HepG2 (cell line): ENCODE data around the gene PCGF2. TPM values are rescaled to one million over a fixed set of nuclear protein-coding genes. Genes with fewer than 3 reads are reported as not detected.
A peak's percentile ranks its signal among the peaks of the same experiment; 100 is the strongest.

Experiments
- CBX5 ChIP-seq: sonication (generic); formaldehyde crosslinking; IDR thresholded peaks from 2 replicates; pipeline ENCODE4 v1.4.0; 2020; ENCODE audit warnings: missing genetic modification reagents, borderline replicate concordance
- CREM ChIP-seq, 2 experiments: sonication (generic) in 1 of 2; formaldehyde crosslinking in 1 of 2; IDR thresholded peaks; 2 replicates each; pipeline versions ENCODE4 v1.4.0 to v1.6.1; 2016 to 2020; ENCODE audit warnings: antibody characterized with exemption in 1 of 2, mild to moderate bottlenecking in 1 of 2, missing genetic modification reagents in 1 of 2
- DNMT3B ChIP-seq: conservative IDR thresholded peaks from 2 replicates; pipeline ENCODE4 v1.6.1; 2016; ENCODE audit warnings: missing biosample characterization, control low read depth
- DR1 ChIP-seq: sonication (generic); formaldehyde crosslinking; IDR thresholded peaks from 2 replicates; pipeline ENCODE4 v1.8.0; 2021; ENCODE audit warnings: mild to moderate bottlenecking, missing genetic modification reagents, inconsistent platforms
- ETV5 ChIP-seq: IDR thresholded peaks from 2 replicates; pipeline ENCODE4 v1.6.1; 2018; ENCODE audit warnings: missing biosample characterization, missing genetic modification reagents, inconsistent platforms, borderline replicate concordance
- GABPB1 ChIP-seq: IDR thresholded peaks from 2 replicates; pipeline ENCODE4 v1.6.1; 2016; ENCODE audit warnings: mild to moderate bottlenecking, missing genetic modification reagents, moderate library complexity, missing compliant biosample characterization
- PAXIP1 ChIP-seq: sonication (generic); formaldehyde crosslinking; conservative IDR thresholded peaks from 2 replicates; pipeline ENCODE4 v1.4.0; 2020; ENCODE audit warnings: mild to moderate bottlenecking, missing genetic modification reagents, moderate library complexity
- PPARG ChIP-seq: conservative IDR thresholded peaks from 2 replicates; pipeline ENCODE4 v1.6.1; 2016; ENCODE audit warnings: missing biosample characterization, missing genetic modification reagents
- SETDB1 ChIP-seq: sonication (generic); formaldehyde crosslinking; IDR thresholded peaks from 2 replicates; pipeline ENCODE4 v1.5.1; 2020; ENCODE audit warnings: missing genetic modification reagents, mild to moderate bottlenecking, borderline replicate concordance
- SMAD3 ChIP-seq: sonication (generic); formaldehyde crosslinking; IDR thresholded peaks from 2 replicates; pipeline ENCODE4 v1.4.0; 2020; ENCODE audit warnings: missing genetic modification reagents
- SRSF4 ChIP-seq: fragments of 200-400 bp; formaldehyde crosslinking; IDR thresholded peaks from one replicate; pipeline ENCODE4 v1.6.1; 2018; ENCODE audit warnings: mild to moderate bottlenecking, low read depth, low read length, moderate library complexity; ENCODE audit not compliant: poor library complexity, severe bottlenecking
- XRCC5 ChIP-seq: fragments of 200-400 bp; formaldehyde crosslinking; optimal IDR thresholded peaks from 2 replicates; pipeline ENCODE3; 2017; ENCODE audit warnings: mild to moderate bottlenecking, low read length
- ZNF101 ChIP-seq: sonication (generic); formaldehyde crosslinking; IDR thresholded peaks from 2 replicates; pipeline ENCODE4 v1.4.0; 2020; ENCODE audit warnings: mild to moderate bottlenecking, low read depth, missing genetic modification reagents, borderline replicate concordance
- ZNF232 ChIP-seq: sonication (generic); formaldehyde crosslinking; IDR thresholded peaks from 2 replicates; pipeline ENCODE4 v1.4.0; 2020; ENCODE audit warnings: missing genetic modification reagents, borderline replicate concordance
- ZNF770 ChIP-seq: sonication (generic); formaldehyde crosslinking; IDR thresholded peaks from 2 replicates; pipeline ENCODE4 v1.5.0; 2020; ENCODE audit warnings: mild to moderate bottlenecking, missing genetic modification reagents
- polyA plus RNA-seq, 8 experiments: library from polyadenylated mRNA; depleted of rRNA in 3 of 8; stranded (reverse) in 7 of 8; unstranded in 1 of 8; fragments of >200 nt; fragmentation: Illumina TruSeq in 4 of 8; extraction: Trizol in 4 of 8; gene quantifications; 2 replicates each; pipeline versions ENCODE4 v1.2.1 to v1.2.3, GENCODE V29; 2011 to 2016; ENCODE audit warnings: low read depth in 4 of 8, missing spikeins in 1 of 8, mixed read lengths in 1 of 8; ENCODE audit not compliant: insufficient read depth in 1 of 8
- total RNA-seq, 5 experiments: library from RNA; depleted of rRNA; stranded (reverse); fragments of >200 nt; fragmentation: Illumina TruSeq; extraction: Trizol; gene quantifications; 2 replicates each; pipeline ENCODE4 v1.2.3, GENCODE V29; 2016; ENCODE audit warnings: low read depth in 1 of 5
- TF ChIP-seq, protein P1 (sequence below): sonication (generic); formaldehyde crosslinking; IDR thresholded peaks from 2 replicates; pipeline ENCODE4 v1.4.0; 2020; ENCODE audit warnings: mild to moderate bottlenecking, missing genetic modification reagents
- TF ChIP-seq, protein P2 (sequence below), 2 experiments: sonication (generic) in 1 of 2; formaldehyde crosslinking in 1 of 2; IDR thresholded peaks; 2 replicates each; pipeline versions ENCODE4 v1.4.0 to v1.6.1; 2016 to 2020; ENCODE audit warnings: borderline replicate concordance in 1 of 2, low read depth in 1 of 2, mild to moderate bottlenecking in 1 of 2, missing genetic modification reagents in 1 of 2

Gene PCGF2
- total and polyA plus RNA-seq, 2 of the 13 experiments (the other 11 are each of a cell fraction or from before 2014, with no cell fraction given), result 11.6 to 29.4 TPM

DNA sequence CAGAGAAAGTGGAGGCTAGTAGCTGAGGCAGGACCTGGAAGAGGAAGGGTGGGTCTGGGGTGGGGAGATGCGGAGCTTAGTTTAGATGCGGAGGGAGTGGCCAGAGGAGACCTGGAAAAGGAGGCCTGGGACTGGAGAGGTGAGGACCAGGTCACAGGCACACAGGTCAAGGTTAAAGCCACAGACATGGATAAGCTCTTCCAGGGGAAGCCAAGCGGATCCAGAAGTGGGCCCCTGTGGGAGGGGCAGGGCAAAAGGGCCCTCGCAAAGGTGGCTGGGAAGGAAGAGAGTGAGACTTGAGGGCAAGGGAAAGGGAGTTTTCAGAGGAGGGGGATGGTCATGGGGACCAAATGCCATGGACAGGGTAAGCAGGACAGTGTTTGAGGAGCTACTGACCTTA is 57.0 kb downstream of the PCGF2 start (continued):
- TF ChIP-seq PAXIP1 (CRISPR knock-in tag), result peak; percentile 60; the same call in 1 of the 2 replicates
- peak; percentile 31; the same call in 1 of the 2 replicates for TF ChIP-seq DR1 (CRISPR knock-in tag)
- no peak for TF ChIP-seq SETDB1 (CRISPR knock-in tag)
- TF ChIP-seq PPARG (CRISPR knock-in tag), result peak; percentile 93
- TF ChIP-seq GABPB1, result peak; percentile 54
- TF ChIP-seq ZNF770 (CRISPR knock-in tag), result peak; percentile 63; the same call in 1 of the 2 replicates
- no peak for TF ChIP-seq DNMT3B (CRISPR knock-in tag)
- TF ChIP-seq, protein P1, sequence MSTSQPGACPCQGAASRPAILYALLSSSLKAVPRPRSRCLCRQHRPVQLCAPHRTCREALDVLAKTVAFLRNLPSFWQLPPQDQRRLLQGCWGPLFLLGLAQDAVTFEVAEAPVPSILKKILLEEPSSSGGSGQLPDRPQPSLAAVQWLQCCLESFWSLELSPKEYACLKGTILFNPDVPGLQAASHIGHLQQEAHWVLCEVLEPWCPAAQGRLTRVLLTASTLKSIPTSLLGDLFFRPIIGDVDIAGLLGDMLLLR (CRISPR knock-in tag), result peak; percentile 29; the same call in 1 of the 2 replicates
- no peak for TF ChIP-seq ZNF101
- TF ChIP-seq ZNF232 (CRISPR knock-in tag), result no peak
- peak; percentile 65; the same call in 1 of the 2 replicates for TF ChIP-seq ETV5 (CRISPR knock-in tag)
- peak; percentile 23; the same call in 1 of the 2 replicates for TF ChIP-seq CBX5 (CRISPR knock-in tag)
- 0 out of 2 replicates have a peak, but pooled peaks have one; percentile 56 for TF ChIP-seq SMAD3
- peak; percentile 39; the same call in 1 of the 2 replicates for TF ChIP-seq CREM (IDR thresholded peaks at IDR 0.05)
- no peak for TF ChIP-seq CREM (CRISPR knock-in tag; IDR thresholded peaks at IDR 0.05)
- TF ChIP-seq, protein P2, sequence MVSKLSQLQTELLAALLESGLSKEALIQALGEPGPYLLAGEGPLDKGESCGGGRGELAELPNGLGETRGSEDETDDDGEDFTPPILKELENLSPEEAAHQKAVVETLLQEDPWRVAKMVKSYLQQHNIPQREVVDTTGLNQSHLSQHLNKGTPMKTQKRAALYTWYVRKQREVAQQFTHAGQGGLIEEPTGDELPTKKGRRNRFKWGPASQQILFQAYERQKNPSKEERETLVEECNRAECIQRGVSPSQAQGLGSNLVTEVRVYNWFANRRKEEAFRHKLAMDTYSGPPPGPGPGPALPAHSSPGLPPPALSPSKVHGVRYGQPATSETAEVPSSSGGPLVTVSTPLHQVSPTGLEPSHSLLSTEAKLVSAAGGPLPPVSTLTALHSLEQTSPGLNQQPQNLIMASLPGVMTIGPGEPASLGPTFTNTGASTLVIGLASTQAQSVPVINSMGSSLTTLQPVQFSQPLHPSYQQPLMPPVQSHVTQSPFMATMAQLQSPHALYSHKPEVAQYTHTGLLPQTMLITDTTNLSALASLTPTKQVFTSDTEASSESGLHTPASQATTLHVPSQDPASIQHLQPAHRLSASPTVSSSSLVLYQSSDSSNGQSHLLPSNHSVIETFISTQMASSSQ (IDR thresholded peaks at IDR 0.05; ENCODE audit: low read depth), result no peak
- TF ChIP-seq, protein P2 (CRISPR knock-in tag; IDR thresholded peaks at IDR 0.05; ENCODE audit: borderline replicate concordance), result peak; percentile 44; the same call in 1 of the 2 replicates
- no peak for TF ChIP-seq SRSF4
- peak; percentile 48 for TF ChIP-seq XRCC5
